A549 (cell line): ENCODE measurements around the gene SKIL. TPM values are rescaled to one million over a fixed set of nuclear protein-coding genes. Genes with fewer than 3 reads are reported as not detected.

Experiments
- ATAC-seq, 2 experiments: fragments of 200-7000 bp in 1 of 2; fragments of >200 bp in 1 of 2; cut with Nextera tagmentation in 1 of 2; cut with Tn5 transposase in 1 of 2; 3 replicates each; pipeline versions ENCODE4 v1.8.0 to v1.9.1; 2018 to 2020; ENCODE audit warnings: mild to moderate bottlenecking in 1 of 2, moderate library complexity in 1 of 2
- CTCF ChIA-PET: fragments of 300-600 bp; sonication (Branson Sonifier 250); formaldehyde crosslinking; extraction: SDS; loops from one replicate; lab custom pipeline; 2021; ENCODE audit warnings: antibody characterized with exemption, inconsistent platforms; lab: Yijun Ruan, JAX
- POLR2A ChIA-PET: fragments of 350-600 bp; formaldehyde crosslinking; extraction: SDS; loops from one replicate; lab custom pipeline; 2021; ENCODE audit warnings: antibody characterized with exemption, inconsistent platforms; lab: Yijun Ruan, JAX
- DNase-seq, 2 experiments: peaks; one replicate each; pipeline versions ENCODE4 v3.0.0 to v3.0.0-alpha.2; 2011 to 2016; ENCODE audit warnings: low read depth in 1 of 2, low spot score in 1 of 2
- FAIRE-seq: peaks from 2 replicates; lab custom pipeline; 2011; peaks lifted over from hg19 to GRCh38; lab: Jason Lieb, UNC
- H3K27ac ChIP-seq, 2 experiments: fragments of >200 bp; sonication (Bioruptor Twin); formaldehyde crosslinking; 3 replicates each; pipeline ENCODE4 v1.5.1; 2016 to 2017
- H3K4me1 ChIP-seq: fragments of >200 bp; sonication (Bioruptor Twin); formaldehyde crosslinking; 3 replicates; pipeline ENCODE4 v1.6.1; 2016
- H3K4me2 ChIP-seq: fragments of >200 bp; sonication (Bioruptor Twin); formaldehyde crosslinking; 3 replicates; pipeline ENCODE4 v1.6.1; 2016
- H3K4me3 ChIP-seq: fragments of >200 bp; sonication (Bioruptor Twin); formaldehyde crosslinking; 3 replicates; pipeline ENCODE4 v1.5.1; 2016
- H3K9me3 ChIP-seq: fragments of >200 bp; sonication (Bioruptor Twin); formaldehyde crosslinking; 3 replicates; pipeline ENCODE4 v1.6.1; 2016
- CBX2 ChIP-seq: fragments of 200-600 bp; sonication (generic); IDR thresholded peaks from 2 replicates; pipeline ENCODE4 v1.6.1; 2016; ENCODE audit warnings: low read depth, mild to moderate bottlenecking, borderline replicate concordance
- CEBPB ChIP-seq, 2 experiments: fragments of >200 bp in 1 of 2; sonication (Bioruptor Twin) in 1 of 2; formaldehyde crosslinking in 1 of 2; IDR thresholded peaks; 2 replicates each; pipeline ENCODE4 v1.6.1; 2012 to 2016
- CHD2 ChIP-seq: fragments of 150-350 bp; IDR thresholded peaks from 2 replicates; pipeline ENCODE4 v1.6.1; 2014; ENCODE audit warnings: low read length; ENCODE audit not compliant: partially characterized antibody
- EHF ChIP-seq: fragments of 250-450 bp; sonication (Bioruptor Pico); IDR thresholded peaks from 2 replicates; pipeline ENCODE4 v1.5.0; 2020; ENCODE audit warnings: mild to moderate bottlenecking
- EP300 ChIP-seq, 2 experiments: fragments of >200 bp; sonication (Bioruptor Twin); formaldehyde crosslinking; IDR thresholded peaks; 2 replicates in 1 of 2; 3 replicates in 1 of 2; pipeline ENCODE4 v1.6.1; 2016 to 2017
- FOSB ChIP-seq: fragments of 250-450 bp; sonication (Bioruptor Pico); IDR thresholded peaks from 2 replicates; pipeline ENCODE4 v1.5.0; 2020; ENCODE audit warnings: mild to moderate bottlenecking, moderate library complexity
- FOSL2 ChIP-seq, 2 experiments: fragments of 450-650 bp in 1 of 2; fragments of >200 bp in 1 of 2; sonication (Bioruptor Twin) in 1 of 2; formaldehyde crosslinking; IDR thresholded peaks; 2 replicates each; pipeline versions ENCODE4 v1.5.0 to v1.6.1; 2016 to 2020; ENCODE audit warnings: mild to moderate bottlenecking in 1 of 2, moderate library complexity in 1 of 2
- GATA3 ChIP-seq: IDR thresholded peaks from 2 replicates; pipeline ENCODE4 v1.6.1; 2012; ENCODE audit warnings: borderline replicate concordance
- HOXA7 ChIP-seq: fragments of 250-450 bp; sonication (Bioruptor Pico); IDR thresholded peaks from 2 replicates; pipeline ENCODE4 v1.5.0; 2020; ENCODE audit warnings: mild to moderate bottlenecking, moderate library complexity
- HOXB5 ChIP-seq: fragments of 250-450 bp; sonication (Bioruptor Pico); IDR thresholded peaks from 2 replicates; pipeline ENCODE4 v1.5.0; 2020; ENCODE audit warnings: mild to moderate bottlenecking, moderate library complexity
- JUN ChIP-seq, 2 experiments: fragments of >200 bp; sonication (Bioruptor Twin); formaldehyde crosslinking; IDR thresholded peaks; 2 replicates in 1 of 2; 3 replicates in 1 of 2; pipeline ENCODE4 v1.6.1; 2016 to 2017
- KDM1A ChIP-seq: fragments of 200-600 bp; sonication (generic); IDR thresholded peaks from 2 replicates; pipeline ENCODE4 v1.6.1; 2016; ENCODE audit warnings: low read depth, mild to moderate bottlenecking
- MAFK ChIP-seq: fragments of 450-650 bp; IDR thresholded peaks from 2 replicates; pipeline ENCODE4 v1.6.1; 2014; ENCODE audit not compliant: partially characterized antibody
- MAZ ChIP-seq: fragments of 150-350 bp; IDR thresholded peaks from 2 replicates; pipeline ENCODE4 v1.6.1; 2014; ENCODE audit warnings: antibody characterized with exemption, low read depth, low read length, borderline replicate concordance
- NFE2L2 ChIP-seq: fragments of 150-350 bp; conservative IDR thresholded peaks from 2 replicates; pipeline ENCODE4 v1.6.1; 2014; ENCODE audit warnings: low read length
- RAD21 ChIP-seq, 2 experiments: fragments of >200 bp in 1 of 2; sonication (Bioruptor Twin) in 1 of 2; formaldehyde crosslinking in 1 of 2; IDR thresholded peaks in 1 of 2; conservative IDR thresholded peaks in 1 of 2; 2 replicates in 1 of 2; 3 replicates in 1 of 2; pipeline ENCODE4 v1.6.1; 2012 to 2018; ENCODE audit warnings: inconsistent platforms in 1 of 2
- RARB ChIP-seq: fragments of 250-450 bp; sonication (Bioruptor Pico); IDR thresholded peaks from 2 replicates; pipeline ENCODE4 v1.8.0; 2021; ENCODE audit warnings: mild to moderate bottlenecking, moderate library complexity
- SMC3 ChIP-seq: fragments of >200 bp; sonication (Bioruptor Twin); formaldehyde crosslinking; IDR thresholded peaks from 3 replicates; pipeline ENCODE4 v1.6.1; 2018; ENCODE audit warnings: inconsistent platforms
- SREBF2 ChIP-seq: fragments of 450-650 bp; IDR thresholded peaks from 2 replicates; pipeline ENCODE4 v1.6.1; 2014; ENCODE audit warnings: mild to moderate bottlenecking, moderate library complexity
- TFCP2L1 ChIP-seq: fragments of 250-450 bp; sonication (Bioruptor Pico); IDR thresholded peaks from 2 replicates; pipeline ENCODE4 v1.5.0; 2021; ENCODE audit warnings: mild to moderate bottlenecking
- TP53 ChIP-seq: fragments of 250-450 bp; sonication (Bioruptor Pico); IDR thresholded peaks from 2 replicates; pipeline ENCODE4 v1.5.0; 2021; ENCODE audit warnings: mild to moderate bottlenecking, moderate library complexity
- ZFP36 ChIP-seq: fragments of 450-650 bp; IDR thresholded peaks from 2 replicates; pipeline ENCODE4 v1.6.1; 2014; ENCODE audit warnings: borderline replicate concordance; ENCODE audit not compliant: partially characterized antibody
- ZNF302 ChIP-seq: fragments of 250-450 bp; sonication (Bioruptor Pico); IDR thresholded peaks from 2 replicates; pipeline ENCODE4 v1.9.0; 2021; ENCODE audit warnings: inconsistent platforms, mild to moderate bottlenecking, moderate library complexity
- WGBS: methylation state at CpG from one replicate; pipeline ENCODE4 v1.1.6; 2017; ENCODE audit errors: missing lambda C conversion rate; 5-methylcytosine and 5-hydroxymethylcytosine counted together
- polyA plus RNA-seq, 4 experiments: library from polyadenylated mRNA; depleted of rRNA in 3 of 4; stranded (reverse); fragments of >200 nt; fragmentation: RNase III in 1 of 4; extraction: RNeasy Plus Mini Kit Qiagen cat#74134 plus additional on column Dnase treatment in 1 of 4; gene quantifications; 2 replicates in 3 of 4; 3 replicates in 1 of 4; pipeline ENCODE4 v1.2.3, GENCODE V29; 2011 to 2017
- TF ChIP-seq, protein P1 (sequence below): IDR thresholded peaks from 2 replicates; pipeline ENCODE4 v1.6.1; 2012
- TF ChIP-seq, protein P2 (sequence below): fragments of >200 bp; sonication (Bioruptor Twin); formaldehyde crosslinking; IDR thresholded peaks from 3 replicates; pipeline ENCODE4 v1.5.1; 2016
- TF ChIP-seq, protein P3 (sequence below): fragments of 450-650 bp; IDR thresholded peaks from 2 replicates; pipeline ENCODE4 v1.6.1; 2014; ENCODE audit warnings: antibody characterized with exemption
- TF ChIP-seq, protein P4 (sequence below): fragments of >200 bp; sonication (Bioruptor Twin); formaldehyde crosslinking; IDR thresholded peaks from 2 replicates; pipeline ENCODE4 v1.6.1; 2016

The SKIL gene
- polyA plus RNA-seq, 2 of the 4 experiments (the other 2 are of a cell fraction), result 39.6 to 64.2 TPM

DNA sequence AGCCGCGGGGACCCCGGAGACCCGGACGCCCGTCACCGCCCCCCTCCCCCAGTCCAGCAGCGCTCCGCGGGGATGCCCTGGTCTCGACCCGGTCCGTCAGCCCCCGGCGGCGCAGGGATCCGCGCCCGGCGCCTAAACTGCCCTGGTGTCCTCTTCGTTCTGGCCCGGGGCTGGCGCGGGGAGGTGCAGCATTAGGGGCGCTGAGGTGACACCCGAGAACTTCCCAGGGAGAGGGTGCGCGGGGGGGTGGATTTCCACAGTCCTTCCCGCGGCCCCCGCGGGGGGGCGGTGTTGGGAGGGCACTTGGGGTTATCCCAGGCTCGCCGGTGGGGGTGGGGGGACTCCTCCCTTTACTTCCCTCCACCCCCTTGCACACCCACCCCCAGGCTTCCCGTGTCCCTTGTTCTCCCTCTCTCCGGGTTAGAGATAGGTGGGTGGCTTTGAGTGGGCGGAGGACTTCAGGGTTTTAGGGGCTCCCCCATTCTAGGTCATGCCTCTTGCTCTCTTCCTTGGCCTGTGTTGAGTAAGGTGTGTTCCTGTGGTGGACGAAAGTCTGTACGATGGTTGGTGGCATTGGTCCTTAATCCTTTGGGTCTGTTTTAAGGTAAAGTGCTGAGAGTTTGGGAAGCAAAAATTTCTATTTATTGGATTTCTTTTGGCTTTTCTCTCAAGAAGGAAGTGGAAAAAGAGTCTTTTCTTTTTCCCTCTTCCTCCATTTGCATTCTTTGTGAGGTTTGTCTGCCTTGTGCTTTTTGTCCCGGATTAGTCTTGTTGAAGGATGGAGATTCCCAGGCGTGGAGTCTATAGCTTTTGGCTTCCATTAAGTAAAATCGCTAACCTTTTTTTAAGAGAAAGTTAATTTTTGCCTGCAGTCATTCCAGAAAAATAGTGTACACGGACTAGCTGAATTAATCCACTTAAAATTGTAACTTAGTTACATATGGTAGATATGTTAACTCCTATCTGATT is 811 bp downstream of the SKIL start:
- DNase-seq (peak; percentile 76 to 91), FAIRE-seq (no peak), ATAC-seq (peak; percentile 40 to 76)
- Histone ChIP-seq H3K27ac (peak overlapping the region; percentile 99), H3K4me2 (peak overlapping the region; percentile 73), H3K9me3 (no peaks in the 10 kb centered on the region), H3K4me1 (peaks cover 58% of the 10 kb centered on the region)
- WGBS, result 3% methylated on average over 27 of the region's 44 CpGs
- CTCF ChIA-PET, result interaction anchor here (0.6 to 2.4 kb wide), 16 partner anchors 8 to 56 kb away, joined by 3 to 9 read pairs (median 4); no protein-coding TSS in a partner anchor
- POLR2A ChIA-PET, result interaction anchor here (0.5 to 2.5 kb wide), 13 partner anchors 8 to 584 kb away, joined by 3 to 15 read pairs (median 7); partner anchors contain the start of gene PHC3
- TF ChIP-seq, protein P1, sequence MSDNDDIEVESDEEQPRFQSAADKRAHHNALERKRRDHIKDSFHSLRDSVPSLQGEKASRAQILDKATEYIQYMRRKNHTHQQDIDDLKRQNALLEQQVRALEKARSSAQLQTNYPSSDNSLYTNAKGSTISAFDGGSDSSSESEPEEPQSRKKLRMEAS, result peak; percentile 54
- TF ChIP-seq TFCP2L1 (CRISPR knock-in tag), result peak; percentile 70
- no peak for TF ChIP-seq MAFK
- TF ChIP-seq, protein P2, sequence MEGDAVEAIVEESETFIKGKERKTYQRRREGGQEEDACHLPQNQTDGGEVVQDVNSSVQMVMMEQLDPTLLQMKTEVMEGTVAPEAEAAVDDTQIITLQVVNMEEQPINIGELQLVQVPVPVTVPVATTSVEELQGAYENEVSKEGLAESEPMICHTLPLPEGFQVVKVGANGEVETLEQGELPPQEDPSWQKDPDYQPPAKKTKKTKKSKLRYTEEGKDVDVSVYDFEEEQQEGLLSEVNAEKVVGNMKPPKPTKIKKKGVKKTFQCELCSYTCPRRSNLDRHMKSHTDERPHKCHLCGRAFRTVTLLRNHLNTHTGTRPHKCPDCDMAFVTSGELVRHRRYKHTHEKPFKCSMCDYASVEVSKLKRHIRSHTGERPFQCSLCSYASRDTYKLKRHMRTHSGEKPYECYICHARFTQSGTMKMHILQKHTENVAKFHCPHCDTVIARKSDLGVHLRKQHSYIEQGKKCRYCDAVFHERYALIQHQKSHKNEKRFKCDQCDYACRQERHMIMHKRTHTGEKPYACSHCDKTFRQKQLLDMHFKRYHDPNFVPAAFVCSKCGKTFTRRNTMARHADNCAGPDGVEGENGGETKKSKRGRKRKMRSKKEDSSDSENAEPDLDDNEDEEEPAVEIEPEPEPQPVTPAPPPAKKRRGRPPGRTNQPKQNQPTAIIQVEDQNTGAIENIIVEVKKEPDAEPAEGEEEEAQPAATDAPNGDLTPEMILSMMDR, result peak; percentile 42
- TF ChIP-seq RAD21 (conservative IDR thresholded peaks at IDR 0.05 in 1 of 2, IDR thresholded peaks at IDR 0.05 in 1 of 2), result peak in 1 of 2 experiments; percentile 41; a peak in 2 of 5 replicates
- TF ChIP-seq, protein P3, sequence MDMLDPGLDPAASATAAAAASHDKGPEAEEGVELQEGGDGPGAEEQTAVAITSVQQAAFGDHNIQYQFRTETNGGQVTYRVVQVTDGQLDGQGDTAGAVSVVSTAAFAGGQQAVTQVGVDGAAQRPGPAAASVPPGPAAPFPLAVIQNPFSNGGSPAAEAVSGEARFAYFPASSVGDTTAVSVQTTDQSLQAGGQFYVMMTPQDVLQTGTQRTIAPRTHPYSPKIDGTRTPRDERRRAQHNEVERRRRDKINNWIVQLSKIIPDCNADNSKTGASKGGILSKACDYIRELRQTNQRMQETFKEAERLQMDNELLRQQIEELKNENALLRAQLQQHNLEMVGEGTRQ, result no peak
- 0 out of 4 replicates have a peak, but pooled peaks of 1 of the 2 experiments have one; percentile 31 for TF ChIP-seq CEBPB (IDR thresholded peaks at IDR 0.05)
- peak; percentile 54; the same call in 1 of the 2 replicates for TF ChIP-seq GATA3
- peak; percentile 19 to 40; a peak in 1 of 5 replicates for TF ChIP-seq EP300 (IDR thresholded peaks at IDR 0.05)
- no peak for TF ChIP-seq SREBF2
- peak; percentile 81; the same call in 1 of the 2 replicates for TF ChIP-seq RARB
- TF ChIP-seq FOSL2 (IDR thresholded peaks at IDR 0.05), result no peak
- peak; percentile 16; the same call in 1 of the 2 replicates for TF ChIP-seq FOSL2 (CRISPR knock-in tag; IDR thresholded peaks at IDR 0.05)
- TF ChIP-seq NFE2L2, result no peak
- TF ChIP-seq FOSB (CRISPR knock-in tag), result peak; percentile 72
- TF ChIP-seq EHF, result 0 out of 2 replicates have a peak, but pooled peaks have one; percentile 29
- no peak for TF ChIP-seq KDM1A
- TF ChIP-seq, protein P4, sequence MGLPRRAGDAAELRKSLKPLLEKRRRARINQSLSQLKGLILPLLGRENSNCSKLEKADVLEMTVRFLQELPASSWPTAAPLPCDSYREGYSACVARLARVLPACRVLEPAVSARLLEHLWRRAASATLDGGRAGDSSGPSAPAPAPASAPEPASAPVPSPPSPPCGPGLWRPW, result no peak
- TF ChIP-seq TP53 (CRISPR knock-in tag), result 0 out of 2 replicates have a peak, but pooled peaks have one; percentile 32
- no peak for TF ChIP-seq ZNF302 (CRISPR knock-in tag)
- peak; percentile 52 for TF ChIP-seq SMC3
- peak in 1 of 2 experiments; percentile 55; a peak in 2 of 5 replicates for TF ChIP-seq JUN (IDR thresholded peaks at IDR 0.05)
- TF ChIP-seq HOXA7, result 0 out of 2 replicates have a peak, but pooled peaks have one; percentile 65
- no peak for TF ChIP-seq CBX2
- peak; percentile 60 for TF ChIP-seq CHD2
- TF ChIP-seq MAZ, result peak; percentile 94; the same call in 1 of the 2 replicates
- no peak for TF ChIP-seq ZFP36
- TF ChIP-seq HOXB5 (CRISPR knock-in tag), result no peak
- TF ChIP-seq, all 56 proteins: peak for 17
- peak overlapping the region; percentile 75 for H3K4me3 ChIP-seq
